ENCODE results near the gene OR2V2.

Gene OR2V2

GRCh38 chr5:181192337-181193046, 45.1 kb downstream of the OR2V2 start:
- no peak for DNase-seq

GRCh38 chr5:181193656-181194055, 46.3 kb downstream of the OR2V2 start:
- no peak for DNase-seq

- DNase-seq = peak; percentile 87
These were observed 47.3 kb downstream of the OR2V2 start for GRCh38 chr5:181194489-181195248.

- no peak for DNase-seq
These were observed 47.9 kb downstream of the OR2V2 start for GRCh38 chr5:181195249-181195761.

GRCh38 chr5:181197326-181197951, 50.1 kb downstream of the OR2V2 start:
- DNase-seq = no peak

GRCh38 chr5:181198106-181198685, 50.8 kb downstream of the OR2V2 start:
- DNase-seq = no peak

- DNase-seq = no peak
These were observed 51.6 kb downstream of the OR2V2 start for GRCh38 chr5:181198905-181199519.

- no peak for DNase-seq
These were observed 52.7 kb downstream of the OR2V2 start for GRCh38 chr5:181199881-181200638.

GRCh38 chr5:181200816-181201215, 53.4 kb downstream of the OR2V2 start:
- DNase-seq = no peak

GRCh38 chr5:181203093-181203711, 55.8 kb downstream of the OR2V2 start:
- DNase-seq = peak; percentile 60

GRCh38 chr5:181203777-181204112, 56.4 kb downstream of the OR2V2 start:
- DNase-seq = no peak

- peak; percentile 43 for DNase-seq
These were observed 56.9 kb downstream of the OR2V2 start for GRCh38 chr5:181204113-181204825.

GRCh38 chr5:181204826-181205760, 57.7 kb downstream of the OR2V2 start, which contains the start of gene TRIM7:
Gene TRIM7 (minus strand): TSS chr5:181205196. CDS start chr5:181205110, 86 bp downstream.
- peak; percentile 59 for DNase-seq

GRCh38 chr5:181205761-181206649, 58.6 kb downstream of the OR2V2 start:
- DNase-seq = no peak

- DNase-seq = peak; percentile 92
These were observed 60.0 kb downstream of the OR2V2 start for GRCh38 chr5:181207214-181207959.

- no peak for DNase-seq
These were observed 60.5 kb downstream of the OR2V2 start for GRCh38 chr5:181207960-181208253.
